ENCODE measurements around the gene PRKD1.

- TF ChIP-seq CTCF (IDR thresholded peaks at IDR 0.05), result no peak
- TF ChIP-seq POLR2A (IDR thresholded peaks at IDR 0.05), result no peak
Measured at GRCh38 chr14:29682789-29683188, 244.9 kb downstream of the PRKD1 start.
